Suprapubic skin (tissue), 3 donors: ENCODE results near the gene MRO.

Experiments used
- POLR2A ChIP-seq, 2 donors: fragments of 450-650 bp; IDR thresholded peaks; one replicate each; pipeline ENCODE4 v1.6.1; 2017; ENCODE audit warnings: antibody characterized with exemption in 2 of 2, mild to moderate bottlenecking in 2 of 2, moderate library complexity in 2 of 2
- TF ChIP-seq, protein P1 (sequence below), 2 donors: fragments of 200-600 bp in 1 of 2; fragments of 450-650 bp in 1 of 2; sonication (generic) in 1 of 2; IDR thresholded peaks; one replicate each; pipeline ENCODE4 v1.5.1; 2016 to 2019; ENCODE audit warnings: antibody characterized with exemption in 2 of 2, mild to moderate bottlenecking in 1 of 2, moderate library complexity in 1 of 2

DNA sequence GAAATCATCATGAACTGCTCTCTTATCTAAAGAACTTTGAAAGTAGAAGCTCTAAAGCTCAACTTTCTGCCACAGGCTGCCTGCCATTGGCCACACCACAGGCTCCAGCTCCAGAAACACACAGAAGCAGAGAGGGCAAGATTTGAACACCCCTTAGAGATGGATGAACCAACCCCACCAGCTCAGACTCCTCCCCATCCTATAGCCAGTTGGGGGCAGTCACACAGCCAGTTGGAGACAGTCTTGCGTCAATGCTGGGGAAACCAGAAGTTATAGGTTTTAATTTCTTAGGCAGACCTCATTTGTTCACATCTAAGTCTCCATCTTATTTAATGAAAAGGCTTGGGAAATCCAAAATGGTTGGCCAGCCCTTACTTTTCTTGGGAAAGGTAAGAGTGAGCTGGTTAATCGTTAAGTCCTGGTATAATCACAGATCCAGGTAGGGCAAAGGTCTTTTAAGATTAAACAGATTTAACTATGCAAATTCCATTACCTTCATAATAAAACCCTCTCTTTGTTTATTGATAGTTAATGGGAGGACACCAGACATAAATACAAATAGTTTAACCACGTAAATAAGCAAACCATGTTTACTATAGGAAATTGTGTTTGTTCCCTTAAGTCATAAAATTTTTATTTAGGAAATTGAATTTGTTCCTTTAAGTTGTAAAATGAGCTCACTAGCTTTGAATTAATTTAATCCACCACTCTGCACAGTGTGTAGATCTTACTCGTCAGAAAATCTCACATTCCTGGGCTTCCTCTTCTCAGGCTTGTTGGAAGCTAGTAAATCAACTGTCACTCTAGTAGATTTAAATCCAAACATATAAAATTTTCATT lies 28.0 kb downstream of the MRO start:
- TF ChIP-seq, protein P1, sequence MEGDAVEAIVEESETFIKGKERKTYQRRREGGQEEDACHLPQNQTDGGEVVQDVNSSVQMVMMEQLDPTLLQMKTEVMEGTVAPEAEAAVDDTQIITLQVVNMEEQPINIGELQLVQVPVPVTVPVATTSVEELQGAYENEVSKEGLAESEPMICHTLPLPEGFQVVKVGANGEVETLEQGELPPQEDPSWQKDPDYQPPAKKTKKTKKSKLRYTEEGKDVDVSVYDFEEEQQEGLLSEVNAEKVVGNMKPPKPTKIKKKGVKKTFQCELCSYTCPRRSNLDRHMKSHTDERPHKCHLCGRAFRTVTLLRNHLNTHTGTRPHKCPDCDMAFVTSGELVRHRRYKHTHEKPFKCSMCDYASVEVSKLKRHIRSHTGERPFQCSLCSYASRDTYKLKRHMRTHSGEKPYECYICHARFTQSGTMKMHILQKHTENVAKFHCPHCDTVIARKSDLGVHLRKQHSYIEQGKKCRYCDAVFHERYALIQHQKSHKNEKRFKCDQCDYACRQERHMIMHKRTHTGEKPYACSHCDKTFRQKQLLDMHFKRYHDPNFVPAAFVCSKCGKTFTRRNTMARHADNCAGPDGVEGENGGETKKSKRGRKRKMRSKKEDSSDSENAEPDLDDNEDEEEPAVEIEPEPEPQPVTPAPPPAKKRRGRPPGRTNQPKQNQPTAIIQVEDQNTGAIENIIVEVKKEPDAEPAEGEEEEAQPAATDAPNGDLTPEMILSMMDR (IDR thresholded peaks at IDR 0.05), result no peak
- TF ChIP-seq POLR2A (IDR thresholded peaks at IDR 0.05), result no peak
